LNCaP clone FGC (cell line): ENCODE results near the gene TYMP.

Experiments
- DNase-seq: peaks from one replicate; pipeline ENCODE4 v3.0.0-alpha.2; 2011; ENCODE audit warnings: low read depth
- H3K4me3 ChIP-seq: 2 replicates; pipeline ENCODE4 v1.5.1; 2011; ENCODE audit warnings: mild to moderate bottlenecking, low read depth, low read length, control low read depth
- TF ChIP-seq, protein P1 (sequence below): IDR thresholded peaks from 2 replicates; pipeline ENCODE4 v1.5.1; 2012; ENCODE audit warnings: mild to moderate bottlenecking; ENCODE audit not compliant: control insufficient read depth, insufficient read depth; ENCODE audit errors: extremely low read depth

TYMP gene

DNA sequence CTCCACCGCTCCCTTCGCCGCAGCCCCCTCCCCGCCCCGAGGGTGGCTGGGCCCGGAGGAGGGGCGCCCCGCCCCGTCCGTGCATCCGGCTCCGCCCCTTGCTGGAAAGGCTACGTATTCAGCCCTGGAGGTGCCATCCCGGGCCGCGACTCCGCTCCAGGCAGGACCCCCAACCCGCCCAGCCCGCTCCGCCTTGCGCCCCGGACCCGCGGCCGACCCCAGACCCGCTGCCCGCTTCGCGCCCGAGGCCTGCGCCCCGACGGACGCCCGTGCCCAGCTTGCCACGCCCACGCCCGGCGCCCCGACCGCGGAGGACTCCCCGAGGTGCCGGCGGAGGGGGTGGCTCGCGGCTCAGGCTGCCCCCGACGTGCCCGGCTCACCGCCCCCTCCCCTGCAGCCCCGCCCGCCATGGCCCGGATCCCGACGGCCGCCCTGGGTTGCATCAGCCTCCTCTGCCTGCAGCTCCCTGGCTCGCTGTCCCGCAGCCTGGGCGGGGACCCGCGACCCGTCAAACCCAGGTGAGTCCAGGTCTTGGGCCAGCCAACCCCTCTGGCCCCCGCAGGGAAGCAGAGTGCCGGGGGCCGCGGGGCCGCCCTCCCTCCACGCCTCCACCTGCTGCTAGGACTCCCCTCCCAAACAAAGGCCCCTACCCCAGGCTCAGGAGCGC lies 48.2 kb downstream of the TYMP start, which contains the start of gene ADM2:
Gene ADM2, plus strand, starts transcription at position 104 of the 667 bp plus-strand sequence. Its CDS starts 305 bp downstream, at position 409.
- H3K4me3 ChIP-seq = peak within 1 kb of the TSS; percentile 86
- DNase-seq = no peak
- TF ChIP-seq, protein P1, sequence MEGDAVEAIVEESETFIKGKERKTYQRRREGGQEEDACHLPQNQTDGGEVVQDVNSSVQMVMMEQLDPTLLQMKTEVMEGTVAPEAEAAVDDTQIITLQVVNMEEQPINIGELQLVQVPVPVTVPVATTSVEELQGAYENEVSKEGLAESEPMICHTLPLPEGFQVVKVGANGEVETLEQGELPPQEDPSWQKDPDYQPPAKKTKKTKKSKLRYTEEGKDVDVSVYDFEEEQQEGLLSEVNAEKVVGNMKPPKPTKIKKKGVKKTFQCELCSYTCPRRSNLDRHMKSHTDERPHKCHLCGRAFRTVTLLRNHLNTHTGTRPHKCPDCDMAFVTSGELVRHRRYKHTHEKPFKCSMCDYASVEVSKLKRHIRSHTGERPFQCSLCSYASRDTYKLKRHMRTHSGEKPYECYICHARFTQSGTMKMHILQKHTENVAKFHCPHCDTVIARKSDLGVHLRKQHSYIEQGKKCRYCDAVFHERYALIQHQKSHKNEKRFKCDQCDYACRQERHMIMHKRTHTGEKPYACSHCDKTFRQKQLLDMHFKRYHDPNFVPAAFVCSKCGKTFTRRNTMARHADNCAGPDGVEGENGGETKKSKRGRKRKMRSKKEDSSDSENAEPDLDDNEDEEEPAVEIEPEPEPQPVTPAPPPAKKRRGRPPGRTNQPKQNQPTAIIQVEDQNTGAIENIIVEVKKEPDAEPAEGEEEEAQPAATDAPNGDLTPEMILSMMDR = no peak

DNA sequence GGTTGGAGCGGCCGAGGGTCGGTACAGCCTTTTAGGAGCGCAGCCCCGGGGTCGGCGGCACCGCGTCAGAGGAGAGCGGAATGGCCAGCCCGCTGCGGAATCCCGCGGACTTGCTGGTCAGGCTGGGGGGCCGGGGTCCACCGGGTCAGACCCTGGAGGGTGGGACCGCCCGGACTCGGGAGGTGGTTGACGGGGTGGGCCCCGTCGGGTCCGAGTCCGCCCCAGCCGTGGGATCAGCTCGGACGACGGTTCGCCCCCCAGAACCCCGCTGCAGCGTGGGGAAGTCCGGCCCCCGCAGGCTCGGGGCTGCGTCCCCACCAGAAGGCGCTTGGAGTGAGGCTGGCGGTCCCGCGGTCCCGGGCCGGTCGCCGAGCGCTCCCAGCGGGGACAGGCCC lies 48.8 kb downstream of the TYMP start:
- peak overlapping the region; percentile 86 for H3K4me3 ChIP-seq
- TF ChIP-seq, protein P1 = no peak
- no peak for DNase-seq

DNA sequence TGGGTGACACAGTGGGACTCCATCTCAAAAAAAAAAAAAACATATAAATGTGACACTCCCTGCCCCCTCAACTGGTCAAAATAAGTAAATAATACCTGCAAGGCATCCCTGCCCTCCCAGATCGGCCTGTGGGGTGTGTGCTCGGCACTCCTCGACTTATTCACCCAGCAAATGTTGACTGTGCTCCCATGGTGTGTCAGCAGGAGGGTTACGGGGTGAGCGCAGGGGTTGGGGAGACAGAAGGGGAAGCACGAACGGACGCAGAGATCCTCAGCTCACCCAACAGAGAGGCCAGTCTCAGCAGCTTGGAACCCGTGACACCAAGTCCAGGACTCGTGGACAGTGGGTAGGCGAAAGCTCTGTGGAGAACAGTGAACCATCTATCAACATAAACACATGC lies 50.1 kb downstream of the TYMP start:
- H3K4me3 ChIP-seq = no peak overlapping the region
- no peak for DNase-seq
- TF ChIP-seq, protein P1 = no peak

DNA sequence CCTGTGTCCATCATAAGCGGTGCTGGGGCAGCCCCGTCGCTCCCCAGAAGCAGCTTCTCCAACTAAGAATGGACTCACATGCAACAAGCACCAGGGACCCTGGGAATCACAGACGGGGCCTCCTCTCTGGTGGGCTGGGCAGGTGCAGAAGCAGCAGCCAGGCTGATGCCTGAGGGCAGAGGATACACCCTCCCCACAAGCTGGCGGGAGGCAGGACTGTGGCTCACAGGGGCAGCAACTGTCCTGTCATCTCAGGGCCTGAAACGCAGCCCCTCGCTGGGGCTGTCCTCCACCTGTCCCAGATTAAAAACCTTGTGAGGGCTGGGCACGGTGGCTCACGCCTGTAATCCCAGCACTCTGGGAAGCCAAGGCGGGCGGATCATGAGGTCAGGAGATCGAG lies 51.9 kb downstream of the TYMP start:
- DNase-seq = no peak
- TF ChIP-seq, protein P1 = no peak
- H3K4me3 ChIP-seq = no peak overlapping the region

DNA sequence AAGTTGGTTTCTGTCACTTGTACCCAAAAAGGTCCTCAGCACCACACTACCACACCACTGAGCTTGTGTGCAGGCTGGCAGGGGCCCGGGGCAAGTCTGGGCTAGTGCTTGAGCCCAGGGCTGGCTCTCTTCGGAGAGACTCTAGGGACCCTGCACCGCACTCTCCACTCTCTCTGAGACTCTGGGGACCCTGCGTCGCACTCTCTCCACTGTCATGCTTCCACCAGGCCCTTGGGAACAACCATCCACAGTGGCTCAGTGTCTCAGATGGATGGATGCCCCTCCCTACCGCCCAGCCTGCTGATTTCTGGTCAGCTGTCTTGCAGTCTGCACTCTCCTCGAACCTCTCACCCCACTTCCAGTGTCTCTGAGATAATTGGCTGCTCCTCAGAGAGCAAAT lies 52.9 kb downstream of the TYMP start:
- H3K4me3 ChIP-seq = no peak overlapping the region
- DNase-seq = no peak
- TF ChIP-seq, protein P1 = no peak
